Measurements from ENCODE around the gene RASL10A.

Gene RASL10A

DNA sequence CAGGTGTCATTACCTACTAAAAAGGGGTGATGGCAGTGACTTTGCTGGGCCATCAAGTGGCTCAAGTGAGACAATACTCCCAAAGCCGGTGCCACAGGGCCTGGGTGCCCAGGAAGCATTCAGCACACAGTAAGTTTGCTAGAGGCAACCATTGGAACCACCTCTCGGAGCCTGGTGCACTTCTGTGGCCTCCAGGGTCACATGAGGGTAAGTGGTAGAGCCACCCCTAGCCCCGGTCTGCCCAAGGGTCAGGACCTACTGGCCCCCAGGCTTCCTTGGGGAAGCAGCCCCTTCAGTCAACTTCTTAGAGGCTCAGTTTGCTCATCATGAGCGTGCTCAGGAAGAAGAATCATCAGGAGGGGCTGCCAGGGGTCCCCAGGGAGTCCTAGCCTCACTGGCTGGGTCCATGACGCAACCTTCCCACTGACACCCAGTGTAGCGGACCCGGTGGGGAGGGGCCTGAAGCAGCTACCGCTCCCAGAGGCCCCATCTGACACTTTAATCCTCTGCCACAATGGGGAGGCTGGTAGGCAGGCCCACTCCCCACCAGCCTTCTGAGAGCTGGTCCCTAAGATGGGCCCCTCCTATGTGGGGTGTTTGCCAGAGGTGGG, 17.5 kb upstream of the RASL10A start:
- Mint-ChIP-seq H3K4me1 (ENCODE audit: low read depth) (no peaks in the 10 kb centered on the region), H3K36me3 (ENCODE audit: low read depth) (peaks cover 24% of the 10 kb centered on the region), H3K27me3 (ENCODE audit: low read depth) (no peaks in the 10 kb centered on the region), H3K27ac (no peak overlapping the region), H3K9me3 (no peaks in the 10 kb centered on the region), H3K4me3 (no peak overlapping the region)
- no peak for DNase-seq (ENCODE audit: low spot score)

DNA sequence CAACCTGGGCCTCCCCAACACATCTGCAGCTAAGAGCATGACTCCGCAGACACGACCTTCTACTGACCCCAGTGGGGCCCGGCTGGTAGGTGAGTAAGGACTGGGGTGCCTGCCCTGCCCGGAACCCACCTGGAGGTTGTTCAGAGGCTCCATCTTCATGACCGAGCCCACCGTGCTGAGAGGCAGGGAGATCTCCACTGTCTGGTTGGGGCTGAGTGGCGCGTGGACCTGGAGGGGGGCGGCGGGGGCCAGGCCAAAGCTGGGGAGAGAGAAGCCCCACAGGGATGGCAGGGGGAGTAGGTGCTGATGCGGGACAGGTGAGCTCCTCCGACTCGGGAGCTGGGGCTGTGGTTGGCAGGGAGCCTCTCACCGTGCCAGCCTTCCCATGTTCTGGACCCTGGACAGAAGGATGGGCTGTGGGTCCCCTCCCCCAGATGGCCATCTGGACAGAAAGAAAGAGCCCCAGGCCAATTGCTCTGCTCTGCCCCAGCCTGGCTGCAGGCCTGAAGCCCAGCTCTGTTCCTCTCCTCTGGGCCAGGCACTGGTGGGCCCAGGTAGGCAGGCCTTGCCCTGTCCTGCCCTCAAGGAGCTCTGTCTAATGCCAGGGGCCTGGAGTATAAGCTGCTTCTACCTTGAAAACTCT, 16.3 kb upstream of the RASL10A start:
- H3K9me3 Mint-ChIP-seq, result no peaks in the 10 kb centered on the region
- no peak overlapping the region for H3K27ac Mint-ChIP-seq
- H3K4me3 Mint-ChIP-seq, result no peak overlapping the region
- no peaks in the 10 kb centered on the region for H3K4me1 Mint-ChIP-seq (ENCODE audit: low read depth)
- no peak for DNase-seq (ENCODE audit: low spot score)
- H3K27me3 Mint-ChIP-seq (ENCODE audit: low read depth), result no peaks in the 10 kb centered on the region
- H3K36me3 Mint-ChIP-seq (ENCODE audit: low read depth), result peaks cover 18% of the 10 kb centered on the region

GRCh38 chr22:29331213-29331612, 15.7 kb upstream of the RASL10A start:
- Mint-ChIP-seq H3K27ac (no peak overlapping the region), H3K9me3 (no peaks in the 10 kb centered on the region), H3K4me3 (no peak overlapping the region), H3K4me1 (ENCODE audit: low read depth) (no peaks in the 10 kb centered on the region), H3K27me3 (ENCODE audit: low read depth) (no peaks in the 10 kb centered on the region), H3K36me3 (ENCODE audit: low read depth) (peaks cover 16% of the 10 kb centered on the region)
- DNase-seq (ENCODE audit: low spot score), result no peak

GRCh38 chr22:29330753-29331152, 15.3 kb upstream of the RASL10A start:
- Mint-ChIP-seq H3K9me3 (no peaks in the 10 kb centered on the region), H3K27me3 (ENCODE audit: low read depth) (no peaks in the 10 kb centered on the region), H3K4me1 (ENCODE audit: low read depth) (no peaks in the 10 kb centered on the region), H3K36me3 (ENCODE audit: low read depth) (peaks cover 12% of the 10 kb centered on the region), H3K4me3 (no peak overlapping the region), H3K27ac (no peak overlapping the region)
- no peak for DNase-seq (ENCODE audit: low spot score)

DNA sequence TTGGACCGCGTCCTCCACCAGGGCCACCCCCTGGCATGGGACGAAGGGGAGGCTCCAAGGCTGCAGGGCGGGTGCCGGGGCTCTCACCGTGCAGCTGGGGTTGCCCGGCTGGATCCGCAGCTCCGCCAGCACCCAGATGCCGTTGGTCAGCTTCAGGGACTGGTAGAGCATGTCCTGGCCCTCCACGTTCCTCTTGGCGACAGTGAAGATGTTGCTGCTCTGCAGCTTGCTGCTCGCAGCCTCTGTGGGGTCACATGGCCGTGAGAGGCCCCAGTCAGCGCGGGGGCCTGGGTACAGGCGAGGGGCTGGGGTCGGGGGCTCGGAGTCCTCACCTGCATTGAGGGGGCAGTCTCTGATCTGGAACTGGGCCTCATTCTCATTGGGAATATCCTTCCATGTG, 14.8 kb upstream of the RASL10A start:
- H3K27me3 Mint-ChIP-seq (ENCODE audit: low read depth), result no peaks in the 10 kb centered on the region
- no peak overlapping the region for H3K27ac Mint-ChIP-seq
- no peaks in the 10 kb centered on the region for H3K4me1 Mint-ChIP-seq (ENCODE audit: low read depth)
- DNase-seq (ENCODE audit: low spot score), result no peak
- H3K36me3 Mint-ChIP-seq (ENCODE audit: low read depth), result peaks cover 8% of the 10 kb centered on the region
- no peak overlapping the region for H3K4me3 Mint-ChIP-seq
- no peaks in the 10 kb centered on the region for H3K9me3 Mint-ChIP-seq

DNA sequence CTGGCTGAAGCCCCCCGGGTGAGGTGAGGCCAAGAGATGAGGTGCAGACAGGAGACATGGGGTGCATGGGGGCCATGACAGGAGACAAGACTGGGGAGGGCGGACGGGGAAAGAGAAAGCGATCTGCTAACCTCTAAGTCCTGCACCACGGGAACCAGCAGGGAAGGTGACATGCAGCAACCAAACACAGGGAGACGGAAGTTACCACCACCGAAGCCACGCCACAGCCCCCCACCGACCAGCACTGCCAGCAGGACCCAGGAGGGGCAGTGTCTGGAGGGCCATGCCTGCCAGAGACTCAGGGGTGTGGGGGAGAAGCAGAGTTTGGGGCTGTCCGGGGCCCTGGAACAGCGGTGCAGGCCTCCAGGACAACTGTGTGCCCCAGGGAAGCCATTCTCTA, 14.1 kb upstream of the RASL10A start:
- peaks cover 8% of the 10 kb centered on the region for H3K36me3 Mint-ChIP-seq (ENCODE audit: low read depth)
- H3K27ac Mint-ChIP-seq, result no peak overlapping the region
- H3K9me3 Mint-ChIP-seq, result no peaks in the 10 kb centered on the region
- DNase-seq (ENCODE audit: low spot score), result no peak
- H3K4me3 Mint-ChIP-seq, result no peak overlapping the region
- no peaks in the 10 kb centered on the region for H3K4me1 Mint-ChIP-seq (ENCODE audit: low read depth)
- no peaks in the 10 kb centered on the region for H3K27me3 Mint-ChIP-seq (ENCODE audit: low read depth)

DNA sequence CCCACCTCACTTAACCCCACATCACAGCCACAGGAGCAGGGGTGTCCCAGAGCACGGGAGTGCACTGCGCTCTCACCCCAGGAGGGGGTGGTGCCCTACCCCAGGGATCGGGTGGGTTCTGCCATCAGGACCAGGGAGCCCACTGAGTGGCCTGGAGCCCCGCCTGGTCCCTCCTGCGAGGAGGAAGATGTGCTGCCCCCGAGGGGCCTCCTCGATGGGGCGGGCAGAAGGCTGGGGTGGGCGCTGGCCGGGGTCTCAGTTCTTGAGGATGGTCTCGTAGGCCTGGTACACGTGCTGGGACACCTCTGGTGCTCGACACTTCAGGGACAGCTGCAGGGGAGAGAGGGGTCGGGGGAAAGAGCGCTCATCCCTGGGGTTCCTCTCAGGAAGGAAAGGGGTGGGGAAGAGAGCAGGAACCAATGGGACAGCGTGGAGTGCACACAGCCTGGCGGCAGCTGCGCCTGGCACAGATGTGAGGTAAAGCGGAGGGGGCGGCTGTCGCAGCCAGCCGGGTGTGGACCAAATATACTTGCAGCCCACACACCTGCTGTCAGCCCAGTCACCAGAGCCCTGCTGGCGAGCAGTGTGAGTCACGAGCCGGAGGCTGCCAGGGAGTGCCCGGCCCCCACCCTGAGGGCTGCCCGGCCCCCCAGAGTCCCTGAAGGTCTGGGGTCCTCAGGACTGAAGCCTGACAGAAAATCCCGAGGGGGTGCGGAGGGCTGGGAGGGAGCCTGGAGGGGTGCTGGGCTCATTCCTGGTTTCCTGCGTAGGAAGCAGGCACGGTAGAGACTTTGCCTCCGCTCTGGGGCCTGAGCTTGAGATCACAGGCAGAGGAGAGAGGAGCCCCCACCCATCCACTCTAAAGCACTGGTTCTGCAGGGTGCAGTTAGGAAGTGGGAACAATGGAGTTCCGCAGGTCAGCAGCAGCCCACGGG, 13.3 kb upstream of the RASL10A start:
- Mint-ChIP-seq H3K36me3 (ENCODE audit: low read depth) (peaks cover 8% of the 10 kb centered on the region), H3K4me3 (no peak overlapping the region), H3K27ac (no peak overlapping the region), H3K27me3 (ENCODE audit: low read depth) (no peaks in the 10 kb centered on the region), H3K4me1 (ENCODE audit: low read depth) (no peaks in the 10 kb centered on the region), H3K9me3 (no peaks in the 10 kb centered on the region)
- no peak for DNase-seq (ENCODE audit: low spot score)

- H3K36me3 Mint-ChIP-seq (ENCODE audit: low read depth), result peaks cover 5% of the 10 kb centered on the region
Observed at GRCh38 chr22:29328055-29328454, 12.6 kb upstream of the RASL10A start.

DNA sequence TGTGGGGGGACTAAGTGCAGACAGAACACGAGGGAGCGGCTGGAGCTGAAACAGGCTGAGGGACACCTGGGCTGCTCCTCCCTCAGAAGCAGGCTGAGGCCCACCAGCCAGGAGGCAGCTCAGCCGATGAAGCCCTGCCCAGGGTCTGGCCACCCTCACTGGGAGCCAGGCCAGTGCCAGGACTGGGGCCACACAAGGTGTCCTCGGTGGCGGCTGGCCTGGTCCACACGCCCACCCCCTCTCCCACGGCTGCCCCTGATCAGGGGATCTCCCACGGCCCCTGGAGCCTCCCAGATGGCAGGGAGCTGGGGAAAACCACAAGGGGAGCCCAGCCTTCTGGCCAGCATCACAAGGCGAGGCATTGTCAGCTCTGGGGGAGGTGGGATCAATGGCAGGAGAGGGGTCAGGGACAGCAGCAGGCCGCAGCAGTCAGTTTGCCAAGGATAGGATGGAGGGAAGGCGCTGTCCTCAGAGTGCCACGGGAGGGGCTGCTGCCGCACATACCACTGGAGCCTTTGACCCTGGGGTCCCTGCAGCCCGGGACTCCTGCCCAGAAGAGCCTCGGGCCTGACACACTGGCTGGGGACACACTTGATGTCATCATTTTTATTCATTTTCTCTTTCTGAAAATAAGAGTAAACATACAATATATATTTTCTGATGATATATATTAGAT, 11.7 kb upstream of the RASL10A start:
- Mint-ChIP-seq H3K4me1 (ENCODE audit: low read depth) (no peaks in the 10 kb centered on the region), H3K27me3 (ENCODE audit: low read depth) (no peaks in the 10 kb centered on the region), H3K4me3 (no peak overlapping the region), H3K27ac (no peak overlapping the region), H3K9me3 (no peaks in the 10 kb centered on the region), H3K36me3 (ENCODE audit: low read depth) (peaks cover 5% of the 10 kb centered on the region)
- DNase-seq (ENCODE audit: low spot score), result no peak

More at GRCh38 chr22:29328055-29328454, 12.6 kb upstream of the RASL10A start:
- DNase-seq (ENCODE audit: low spot score), result no peak
- Mint-ChIP-seq H3K27me3 (ENCODE audit: low read depth) (no peaks in the 10 kb centered on the region), H3K27ac (no peak overlapping the region), H3K9me3 (no peaks in the 10 kb centered on the region), H3K4me1 (ENCODE audit: low read depth) (no peaks in the 10 kb centered on the region), H3K4me3 (no peak overlapping the region)

DNA sequence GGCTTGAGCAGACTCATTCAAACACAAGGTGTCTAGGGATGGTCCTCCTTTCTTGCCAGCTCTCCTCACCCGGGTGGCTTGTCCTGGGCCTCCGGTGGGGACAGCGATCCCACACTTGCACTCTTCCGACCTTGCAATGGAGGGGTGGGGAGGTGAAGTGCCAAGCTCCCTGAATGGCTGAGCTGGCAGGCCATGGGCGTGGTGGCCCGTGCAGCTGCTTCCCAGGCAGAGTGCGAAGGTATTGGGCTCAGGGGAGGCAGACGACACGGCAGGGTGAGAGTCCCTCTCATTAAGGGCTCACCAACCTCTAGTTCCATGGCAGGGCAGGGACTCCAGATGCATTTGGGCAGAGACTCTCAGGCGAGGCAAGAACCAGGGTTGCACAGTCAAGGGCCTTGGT, 11.0 kb upstream of the RASL10A start:
- no peak for DNase-seq (ENCODE audit: low spot score)
- Mint-ChIP-seq H3K9me3 (no peaks in the 10 kb centered on the region), H3K27ac (no peak overlapping the region), H3K4me3 (no peak overlapping the region), H3K36me3 (ENCODE audit: low read depth) (peaks cover 5% of the 10 kb centered on the region), H3K4me1 (ENCODE audit: low read depth) (no peaks in the 10 kb centered on the region), H3K27me3 (ENCODE audit: low read depth) (no peaks in the 10 kb centered on the region)

DNA sequence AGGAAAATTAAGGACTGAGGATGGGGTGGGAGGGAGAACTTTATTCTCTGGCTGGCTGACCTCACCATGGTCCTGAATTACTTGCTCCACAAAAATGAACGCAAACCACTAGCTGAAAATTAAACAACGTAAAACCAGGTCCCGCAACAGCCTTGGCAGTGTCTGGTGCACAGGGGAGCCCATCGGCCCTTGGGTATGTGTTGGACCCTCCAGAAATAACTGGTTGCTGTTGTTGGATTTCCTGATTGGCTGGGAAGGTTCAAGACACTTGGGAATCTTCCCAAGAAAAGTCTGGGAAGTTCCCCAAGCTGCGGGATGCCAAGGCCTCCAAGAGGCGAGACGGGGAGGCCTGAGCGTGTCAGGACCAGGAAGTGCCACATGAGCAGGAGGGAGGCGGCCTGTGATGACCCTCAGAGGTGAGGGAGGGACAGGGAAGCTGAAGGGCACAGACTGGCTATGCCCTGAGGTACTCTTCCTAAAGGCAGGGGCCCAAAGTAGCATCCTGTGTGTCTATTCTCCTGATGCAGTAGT, 10.4 kb upstream of the RASL10A start:
- Mint-ChIP-seq H3K27ac (no peak overlapping the region), H3K36me3 (ENCODE audit: low read depth) (peaks cover 5% of the 10 kb centered on the region), H3K4me1 (ENCODE audit: low read depth) (no peaks in the 10 kb centered on the region), H3K27me3 (ENCODE audit: low read depth) (no peaks in the 10 kb centered on the region), H3K9me3 (no peaks in the 10 kb centered on the region), H3K4me3 (no peak overlapping the region)
- no peak for DNase-seq (ENCODE audit: low spot score)

DNA sequence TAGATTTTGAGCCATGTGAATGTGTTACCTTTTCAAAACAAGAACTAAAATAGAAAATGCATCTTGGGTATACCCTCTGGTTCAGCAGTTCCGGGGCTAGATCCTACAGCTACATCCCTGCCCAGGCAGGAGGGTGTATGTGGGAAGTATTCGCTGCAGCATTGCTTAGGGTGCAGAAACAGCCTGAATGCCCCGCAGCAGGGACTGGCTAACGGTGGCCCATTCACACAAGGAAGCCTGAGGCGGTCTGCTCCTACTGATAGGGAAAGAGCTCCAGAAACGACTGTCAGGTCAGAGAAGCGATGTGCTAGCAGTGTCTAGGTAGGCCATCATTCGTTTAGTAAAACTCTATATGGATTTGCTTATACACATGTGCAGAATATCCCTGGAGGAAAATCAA, 9.9 kb upstream of the RASL10A start:
- no peaks in the 10 kb centered on the region for H3K4me1 Mint-ChIP-seq (ENCODE audit: low read depth)
- no peak overlapping the region for H3K4me3 Mint-ChIP-seq
- peaks cover 5% of the 10 kb centered on the region for H3K36me3 Mint-ChIP-seq (ENCODE audit: low read depth)
- no peaks in the 10 kb centered on the region for H3K27me3 Mint-ChIP-seq (ENCODE audit: low read depth)
- no peak overlapping the region for H3K27ac Mint-ChIP-seq
- no peak for DNase-seq (ENCODE audit: low spot score)
- H3K9me3 Mint-ChIP-seq, result no peaks in the 10 kb centered on the region

GRCh38 chr22:29323641-29324040, 8.1 kb upstream of the RASL10A start:
- H3K27ac Mint-ChIP-seq, result no peak overlapping the region
- no peaks in the 10 kb centered on the region for H3K9me3 Mint-ChIP-seq
- no peaks in the 10 kb centered on the region for H3K4me1 Mint-ChIP-seq (ENCODE audit: low read depth)
- H3K4me3 Mint-ChIP-seq, result no peak overlapping the region
- no peaks in the 10 kb centered on the region for H3K36me3 Mint-ChIP-seq (ENCODE audit: low read depth)
- no peaks in the 10 kb centered on the region for H3K27me3 Mint-ChIP-seq (ENCODE audit: low read depth)
- DNase-seq (ENCODE audit: low spot score), result no peak

DNA sequence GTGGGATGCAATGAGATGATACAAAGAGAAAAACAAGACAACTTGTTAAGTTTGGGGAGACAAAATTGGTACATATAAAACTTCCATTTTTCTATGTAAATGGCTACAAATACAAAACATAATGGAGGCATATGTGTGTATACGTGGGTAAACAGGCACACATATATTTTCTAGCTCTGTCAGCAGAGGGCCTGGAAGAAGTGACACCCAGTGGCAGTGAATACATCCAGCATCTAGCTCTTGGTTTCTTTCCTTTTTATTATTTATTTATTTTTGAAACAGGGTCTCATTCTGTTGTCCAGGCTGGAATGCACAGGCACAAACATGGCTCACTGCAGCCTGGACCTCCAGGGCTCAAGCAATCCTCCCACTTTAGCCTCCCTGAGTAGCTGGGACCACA, 5.0 kb upstream of the RASL10A start:
- Mint-ChIP-seq H3K27me3 (ENCODE audit: low read depth) (peaks cover 17% of the 10 kb centered on the region), H3K4me1 (ENCODE audit: low read depth) (no peaks in the 10 kb centered on the region), H3K9me3 (no peaks in the 10 kb centered on the region), H3K36me3 (ENCODE audit: low read depth) (no peaks in the 10 kb centered on the region), H3K27ac (no peak overlapping the region), H3K4me3 (no peak overlapping the region)
- no peak for DNase-seq (ENCODE audit: low spot score)

Measured in T-helper 2 cell treated with Interferon-gamma antibody and Interleukin-4, amounts not matched to agents 5 μg/mL and 100 μg/mL, for 36 hours (primary cell).